K562 (cell line): ENCODE measurements around the gene LGSN. TPM values are rescaled to one million over a fixed set of nuclear protein-coding genes. Genes with fewer than 3 reads are reported as not detected.

Source experiments
- ATAC-seq: fragments of 200-7000 bp; cut with Tn5 transposase; 3 replicates; pipeline ENCODE4 v1.9.1; 2020; ENCODE audit warnings: moderate library complexity
- BruUV-seq: library from RNA; stranded (reverse); fragments of 400-500 nt; replicated peaks from 2 replicates; lab custom pipeline; 2021; lab: Mats Ljungman, UMichigan
- CTCF ChIA-PET: fragments of 300-600 bp; formaldehyde crosslinking; extraction: SDS; loops from one replicate; lab custom pipeline; 2021; ENCODE audit warnings: low intra/inter-chr PET ratio; lab: Yijun Ruan, JAX
- POLR2A ChIA-PET: fragments of 300-600, 350-650 bp; sonication (Branson Sonifier 250); formaldehyde crosslinking; extraction: SDS; loops from one replicate; lab custom pipeline; 2021; ENCODE audit warnings: antibody characterized with exemption, inconsistent platforms; lab: Yijun Ruan, JAX
- DNase-seq, 4 experiments: peaks; one replicate each; pipeline versions ENCODE4 v3.0.0 to v3.0.0-alpha.2; 2011 to 2018; ENCODE audit warnings: low spot score in 3 of 4, mixed read lengths in 3 of 4; ENCODE audit errors: extremely low read depth in 1 of 4
- FAIRE-seq: peaks from 2 replicates; lab custom pipeline; 2011; peaks lifted over from hg19 to GRCh38; lab: Jason Lieb, UNC
- H2AFZ ChIP-seq: 2 replicates; pipeline ENCODE4 v1.6.0; 2011; ENCODE audit warnings: low read depth, low read length, control low read depth, inconsistent platforms
- H3K27ac ChIP-seq: fragments of 200-600 bp; 3 replicates; pipeline ENCODE4 v1.8.0; 2011; ENCODE audit warnings: low read depth, mild to moderate bottlenecking, control low read depth, inconsistent platforms, low read length, moderate library complexity, mixed read lengths; ENCODE audit errors: extremely low read depth
- H3K27me3 ChIP-seq, 2 experiments: fragments of 300-600 bp in 1 of 2; 2 replicates in 1 of 2; 3 replicates in 1 of 2; pipeline versions ENCODE4 v1.6.0 to v1.8.0; 2011; ENCODE audit warnings: inconsistent platforms in 2 of 2, low read length in 2 of 2, mild to moderate bottlenecking in 1 of 2, mixed read lengths in 1 of 2, moderate library complexity in 1 of 2; ENCODE audit not compliant: control insufficient read depth in 2 of 2, insufficient read depth in 2 of 2
- H3K36me3 ChIP-seq: fragments of 300-600 bp; 3 replicates; pipeline ENCODE4 v1.8.0; 2011; ENCODE audit warnings: mild to moderate bottlenecking, low read length, inconsistent platforms; ENCODE audit not compliant: control insufficient read depth, insufficient read depth
- H3K4me1 ChIP-seq, 2 experiments: fragments of 200-600 bp in 1 of 2; replicated peaks in 1 of 2; 2 replicates in 1 of 2; 3 replicates in 1 of 2; pipeline versions ENCODE4 v1.5.1 to v1.8.0; 2011; ENCODE audit warnings: inconsistent platforms in 2 of 2, low read length in 2 of 2, mild to moderate bottlenecking in 1 of 2, mixed read lengths in 1 of 2, moderate library complexity in 1 of 2; ENCODE audit not compliant: control insufficient read depth in 2 of 2, insufficient read depth in 2 of 2
- H3K4me2 ChIP-seq: 2 replicates; pipeline ENCODE4 v1.6.1; 2011; ENCODE audit warnings: low read length, control low read depth, inconsistent platforms, mixed read lengths; ENCODE audit not compliant: insufficient read depth
- H3K4me3 ChIP-seq: fragments of 200-600 bp; sonication (generic), shearing (Covaris generic); 2 replicates; pipeline ENCODE4 v1.5.1; 2016; ENCODE audit warnings: control low read depth, inconsistent platforms
- H3K79me2 ChIP-seq: fragments of 200-600 bp; 3 replicates; pipeline ENCODE4 v1.8.0; 2011; ENCODE audit warnings: low read length, inconsistent platforms; ENCODE audit not compliant: control insufficient read depth, insufficient read depth
- H3K9ac ChIP-seq, 2 experiments: 2 replicates each; pipeline versions ENCODE4 v1.6.0 to v1.6.1; 2011; ENCODE audit warnings: low read depth in 2 of 2, low read length in 2 of 2, control low read depth in 1 of 2, inconsistent platforms in 1 of 2, mild to moderate bottlenecking in 1 of 2, mixed read lengths in 1 of 2; ENCODE audit not compliant: insufficient read depth in 1 of 2
- H3K9me1 ChIP-seq: one replicate; pipeline ENCODE4 v1.6.0; 2011; ENCODE audit warnings: inconsistent platforms, mild to moderate bottlenecking, low read length, moderate library complexity; ENCODE audit not compliant: control insufficient read depth, insufficient read depth
- H3K9me3 ChIP-seq: replicated peaks from 2 replicates; pipeline ENCODE4 v1.5.1; 2011; ENCODE audit warnings: low read depth, low read length, inconsistent platforms; ENCODE audit not compliant: control insufficient read depth, insufficient read depth
- H4K20me1 ChIP-seq: replicated peaks from 2 replicates; pipeline ENCODE4 v1.6.1; 2011; ENCODE audit warnings: low read length, inconsistent platforms, mixed read lengths; ENCODE audit not compliant: control insufficient read depth, insufficient read depth
- BRD9 ChIP-seq: fragments of 450-650 bp; IDR thresholded peaks from 2 replicates; pipeline ENCODE4 v1.6.1; 2018; ENCODE audit warnings: low read depth; ENCODE audit not compliant: partially characterized antibody
- CBX1 ChIP-seq: sonication (generic); IDR thresholded peaks from 2 replicates; pipeline ENCODE4 v1.6.1; 2016; ENCODE audit warnings: antibody characterized with exemption, low read depth, mild to moderate bottlenecking
- CHD7 ChIP-seq: fragments of 200-600 bp; sonication (generic); IDR thresholded peaks from one replicate; pipeline ENCODE4 v1.6.1; 2012; ENCODE audit warnings: mild to moderate bottlenecking, low read depth, low read length, inconsistent platforms
- ETS2 ChIP-seq: IDR thresholded peaks from 2 replicates; pipeline ENCODE4 v1.6.1; 2016; ENCODE audit warnings: borderline replicate concordance, missing genetic modification characterization, mild to moderate bottlenecking, moderate library complexity, missing compliant biosample characterization; ENCODE audit not compliant: poor library complexity, severe bottlenecking
- JUN ChIP-seq, 2 experiments: sonication (generic) in 1 of 2; formaldehyde crosslinking in 1 of 2; IDR thresholded peaks; 2 replicates each; pipeline versions ENCODE4 v1.6.1 to v1.8.0; 2012 to 2022; ENCODE audit warnings: borderline replicate concordance in 2 of 2, mild to moderate bottlenecking in 2 of 2, improper control_type of control experiment in 1 of 2, low read depth in 1 of 2, low read length in 1 of 2, missing genetic modification reagents in 1 of 2
- WGBS: fragments of 100-300 bp; shearing (Covaris generic); methylation state at CpG from one replicate; pipeline ENCODE4 v1.1.6; 2016; ENCODE audit warnings: low coverage, mixed read lengths; ENCODE audit not compliant: insufficient coverage; ENCODE audit errors: missing lambda C conversion rate; 5-methylcytosine and 5-hydroxymethylcytosine counted together
- in situ Hi-C: fragments of 300-500 bp; cut with MboI; formaldehyde crosslinking; loops from 4 replicates; pipeline ENCODE4 v1.15.0; 2018; ENCODE audit warnings: inconsistent platforms, mixed read lengths
- intact Hi-C: fragments of 100-400 bp; cut with micrococcal nuclease; formaldehyde crosslinking; loops from 2 replicates; pipeline ENCODE4 v1.14.2; 2022
- polyA plus RNA-seq, 8 experiments: library from polyadenylated mRNA; depleted of rRNA in 4 of 8; stranded (reverse) in 5 of 8; unstranded in 3 of 8; fragments of >200 nt; fragmentation: Nextera tagmentation in 2 of 8; fragmentation: Illumina TruSeq in 1 of 8; extraction: Ambion mirVana in 2 of 8; extraction: Trizol in 1 of 8; gene quantifications; 2 replicates each; pipeline versions ENCODE4 v1.2.1 to v1.2.3, GENCODE V29; 2011 to 2014; ENCODE audit warnings: inconsistent platforms in 1 of 8, missing spikeins in 1 of 8
- total RNA-seq, 7 experiments: library from RNA; depleted of rRNA in 6 of 7; stranded (reverse); fragments of >200 nt in 6 of 7; fragmentation: Illumina TruSeq in 2 of 7; extraction: Trizol in 2 of 7; gene quantifications; 2 replicates each; pipeline versions ENCODE4 v1.2.1 to v1.2.3, GENCODE V29; 2011 to 2021; ENCODE audit warnings: low replicate concordance in 1 of 7

LGSN gene
- total and polyA plus RNA-seq, 9 of the 15 experiments (the other 6 are each of a cell fraction or from before 2014, with no cell fraction given) = 0.01 TPM; not detected in 8

DNA sequence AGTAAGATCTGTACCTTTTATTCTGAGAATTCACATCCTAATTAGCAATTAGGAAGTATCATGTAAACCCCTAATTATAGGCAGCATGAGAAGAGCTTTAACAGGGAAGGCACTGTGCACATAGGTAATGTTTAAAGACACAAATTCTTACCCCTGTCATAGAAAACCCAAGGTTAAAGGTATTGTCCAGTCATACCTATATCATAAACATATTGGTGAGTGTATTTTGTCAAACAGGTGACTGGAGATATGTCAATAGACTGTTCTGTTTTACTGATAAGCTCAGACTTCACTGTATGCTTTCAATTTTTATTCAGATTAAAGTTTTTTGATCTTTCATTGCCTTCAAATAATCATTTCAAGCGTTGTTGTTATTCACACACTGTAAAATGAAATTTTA is 43.8 kb downstream of the LGSN start:
- ChIA-PET POLR2A (no interaction called here), CTCF (no interaction called here)
- Histone ChIP-seq H3K9me3 (no peaks in the 10 kb centered on the region), H3K4me2 (no peak overlapping the region), H4K20me1 (no peaks in the 10 kb centered on the region), H3K27me3 (no peaks in the 10 kb centered on the region), H3K4me3 (no peak overlapping the region), H3K27ac (no peak overlapping the region), H3K9ac (no peak overlapping the region), H3K9me1 (no peaks in the 10 kb centered on the region), H3K4me1 (no peaks in the 10 kb centered on the region), H3K79me2 (no peaks in the 10 kb centered on the region), H3K36me3 (no peaks in the 10 kb centered on the region), H2AFZ (no peak overlapping the region)
- in situ Hi-C loops (no loop called here), intact Hi-C loops (no loop called here)
- no peak for DNase-seq
- no peak for FAIRE-seq
- 5% methylated on average over 1 of the region's 1 CpG for WGBS
- no peak for ATAC-seq
- no TSS peak for BruUV-seq
- TF ChIP-seq ETS2 (tag) (no peak), CHD7 (no peak), JUN (IDR thresholded peaks at IDR 0.05; ENCODE audit: borderline replicate concordance, low read depth, low read length) (no peak), JUN (CRISPR knock-in tag; IDR thresholded peaks at IDR 0.05; ENCODE audit: borderline replicate concordance) (no peak), CBX1 (no peak), BRD9 (no peak)
